CD4-positive, CD25-positive, alpha-beta regulatory T cell (primary cell): Measurements from ENCODE around the gene ST6GAL1. TPM values are rescaled to one million over a fixed set of nuclear protein-coding genes. Genes with fewer than 3 reads are reported as not detected.

ENCODE experiments used
- ATAC-seq, 2 donors: fragments of 150-1000 bp; cut with Tn5 transposase; one replicate each; pipeline ENCODE4 v1.10.0; 2021; ENCODE audit warnings: low read depth in 2 of 2, moderate number of reproducible peaks in 2 of 2, moderate library complexity in 1 of 2
- DNase-seq, 3 donors: peaks; one replicate each; pipeline versions ENCODE4 v3.0.0 to v3.0.0-alpha.2; 2012 to 2022; ENCODE audit warnings: mixed read lengths in 1 of 3
- H3K27ac ChIP-seq: one replicate; pipeline ENCODE4 v1.7.0; 2013; ENCODE audit warnings: mild to moderate bottlenecking, low read length; ENCODE audit not compliant: insufficient read depth, poor library complexity, severe bottlenecking
- H3K27me3 ChIP-seq: one replicate; pipeline ENCODE4 v1.7.0; 2013; ENCODE audit warnings: low read length; ENCODE audit not compliant: control insufficient read depth, insufficient read depth
- H3K36me3 ChIP-seq: one replicate; pipeline ENCODE4 v1.7.0; 2013; ENCODE audit warnings: mild to moderate bottlenecking, low read length, moderate library complexity; ENCODE audit not compliant: control insufficient read depth, insufficient read depth
- H3K4me1 ChIP-seq: 2 replicates; pipeline ENCODE4 v1.7.0; 2013; ENCODE audit warnings: mild to moderate bottlenecking, low read length; ENCODE audit not compliant: insufficient read depth, control insufficient read depth, poor library complexity, severe bottlenecking
- H3K4me3 ChIP-seq: one replicate; pipeline ENCODE4 v1.7.0; 2013; ENCODE audit warnings: low read depth, mild to moderate bottlenecking, low read length, moderate library complexity
- H3K9me3 ChIP-seq, 2 experiments: 1 replicate in 1 of 2; 2 replicates in 1 of 2; pipeline ENCODE4 v1.7.0; 2013; ENCODE audit warnings: low read length in 2 of 2, mild to moderate bottlenecking in 1 of 2, moderate library complexity in 1 of 2; ENCODE audit not compliant: control insufficient read depth in 2 of 2
- H3K27ac Mint-ChIP-seq, 3 donors: one replicate each; pipeline ENCODE4 v1.8.0; 2020 to 2022; ENCODE audit warnings: mild to moderate bottlenecking in 3 of 3, mixed read lengths in 3 of 3, moderate library complexity in 2 of 3
- H3K27me3 Mint-ChIP-seq: one replicate; pipeline ENCODE4 v1.8.0; 2022; ENCODE audit warnings: mild to moderate bottlenecking, mixed read lengths
- H3K36me3 Mint-ChIP-seq: one replicate; pipeline ENCODE4 v1.8.0; 2020; ENCODE audit warnings: mixed read lengths
- H3K4me1 Mint-ChIP-seq, 4 donors: one replicate each; pipeline ENCODE4 v1.8.0; 2020 to 2022; ENCODE audit warnings: mixed read lengths in 4 of 4, mild to moderate bottlenecking in 1 of 4
- H3K4me3 Mint-ChIP-seq, 4 donors: one replicate each; pipeline ENCODE4 v1.8.0; 2020 to 2022; ENCODE audit warnings: mild to moderate bottlenecking in 4 of 4, mixed read lengths in 4 of 4, moderate library complexity in 3 of 4
- H3K9me3 Mint-ChIP-seq, 7 donors: one replicate each; pipeline ENCODE4 v1.8.0; 2020 to 2022; ENCODE audit warnings: mixed read lengths in 7 of 7, mild to moderate bottlenecking in 3 of 7, moderate library complexity in 2 of 7
- polyA plus RNA-seq, 4 donors: library from polyadenylated mRNA; unstranded; fragments of 300-500 nt; fragmentation: Illumina TruSeq; gene quantifications; one replicate each; pipeline ENCODE4 v1.2.3, GENCODE V29; 2021
- total RNA-seq: library from RNA; stranded (reverse); gene quantifications from one replicate; pipeline ENCODE4 v1.2.3, GENCODE V29; 2022

ST6GAL1 gene
- total and polyA plus RNA-seq, 5 donors from 2014 or later: 125 to 184 (median 159) TPM

GRCh38 chr3:187027531-187028278 lies 97.4 kb downstream of the ST6GAL1 start:
- peak overlapping the region; percentile 83 for H3K27ac ChIP-seq
- peaks cover 35 to 85% (median 61%) of the 10 kb centered on the region in 4 donors for H3K4me1 Mint-ChIP-seq
- peaks cover 12% of the 10 kb centered on the region for H3K36me3 ChIP-seq
- H3K27me3 Mint-ChIP-seq: no peaks in the 10 kb centered on the region
- H3K4me3 Mint-ChIP-seq: peak overlapping the region; percentile 87 to 94 (median 90)
- peak overlapping the region; percentile 84 to 99 (median 97) for H3K27ac Mint-ChIP-seq
- peaks cover 48% of the 10 kb centered on the region for H3K36me3 Mint-ChIP-seq
- H3K27me3 ChIP-seq: no peaks in the 10 kb centered on the region
- peaks cover 0 to 6% (median 0%) of the 10 kb centered on the region in 7 donors for H3K9me3 Mint-ChIP-seq
- peak overlapping the region; percentile 90 for H3K4me3 ChIP-seq
- peak; percentile 65 to 96 (median 87) for DNase-seq
- H3K4me1 ChIP-seq: peaks cover 82% of the 10 kb centered on the region
- ATAC-seq: peak; percentile 77 to 81
- H3K9me3 ChIP-seq: no peaks in the 10 kb centered on the region

DNA sequence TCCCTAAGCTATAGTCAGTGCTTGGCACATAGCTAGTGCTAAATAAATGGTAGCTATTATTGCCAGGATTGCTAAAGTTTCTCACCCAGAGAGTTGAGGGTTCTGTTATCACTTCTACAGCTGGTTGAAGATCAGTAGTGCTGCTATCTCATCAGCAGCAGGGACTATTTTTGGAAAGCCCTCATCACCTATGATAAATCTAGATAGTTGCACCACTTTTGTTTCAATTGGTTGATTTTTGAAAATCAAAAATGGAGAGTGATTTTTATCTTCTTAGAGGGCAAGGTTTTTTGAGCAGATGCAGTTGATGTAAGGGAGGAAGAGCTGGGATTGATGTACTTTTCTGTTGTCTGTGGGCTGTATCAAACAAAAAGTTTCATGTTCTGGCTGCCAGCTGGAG lies 101.6 kb downstream of the ST6GAL1 start:
- H3K9me3 Mint-ChIP-seq: peaks cover 0 to 26% (median 6%) of the 10 kb centered on the region in 7 donors
- H3K27me3 ChIP-seq: no peaks in the 10 kb centered on the region
- peaks cover 0 to 13% of the 10 kb centered on the region in 2 experiments for H3K9me3 ChIP-seq
- peak overlapping the region; percentile 47 for H3K27ac ChIP-seq
- peak overlapping the region; percentile 67 for H3K4me3 ChIP-seq
- H3K27ac Mint-ChIP-seq: peak overlapping the region; percentile 17 to 96 (median 67)
- DNase-seq (no peak), ATAC-seq (no peak)
- peaks cover 15% of the 10 kb centered on the region for H3K36me3 ChIP-seq
- no peaks in the 10 kb centered on the region for H3K27me3 Mint-ChIP-seq
- peaks cover 59% of the 10 kb centered on the region for H3K36me3 Mint-ChIP-seq
- peaks cover 45 to 81% (median 52%) of the 10 kb centered on the region in 4 donors for H3K4me1 Mint-ChIP-seq
- H3K4me3 Mint-ChIP-seq: peak overlapping the region; percentile 52 to 94 (median 74)
- peaks cover 63% of the 10 kb centered on the region for H3K4me1 ChIP-seq

GRCh38 chr3:187036394-187036793 lies 106.1 kb downstream of the ST6GAL1 start:
- Mint-ChIP-seq H3K36me3 (peaks cover 61% of the 10 kb centered on the region), H3K4me3 (no peak overlapping the region), H3K27me3 (no peaks in the 10 kb centered on the region), H3K9me3 (peaks cover 0 to 26% (median 6%) of the 10 kb centered on the region in 7 donors), H3K27ac (no peak overlapping the region), H3K4me1 (peaks cover 35 to 76% (median 46%) of the 10 kb centered on the region in 4 donors)
- no peaks in the 10 kb centered on the region for H3K27me3 ChIP-seq
- H3K9me3 ChIP-seq: peaks cover 0 to 13% of the 10 kb centered on the region in 2 experiments
- peaks cover 50% of the 10 kb centered on the region for H3K4me1 ChIP-seq
- DNase-seq: no peak
- no peak overlapping the region for H3K27ac ChIP-seq
- H3K4me3 ChIP-seq: no peak overlapping the region
- H3K36me3 ChIP-seq: peaks cover 28% of the 10 kb centered on the region
- no peak for ATAC-seq

- DNase-seq: peak in 1 of 3 donors; percentile 81
- peak; percentile 13 to 20 for ATAC-seq
- Mint-ChIP-seq H3K4me1 (peaks cover 36 to 80% (median 54%) of the 10 kb centered on the region in 4 donors), H3K27ac (peak overlapping the region; percentile 94 to 99 (median 95)), H3K36me3 (peaks cover 65% of the 10 kb centered on the region), H3K4me3 (peak overlapping the region in 3 of 4 donors; percentile 63 to 89 (median 77)), H3K9me3 (peaks cover 0 to 18% (median 0%) of the 10 kb centered on the region in 7 donors), H3K27me3 (no peaks in the 10 kb centered on the region)
- Histone ChIP-seq H3K4me1 (peaks cover 59% of the 10 kb centered on the region), H3K4me3 (peak overlapping the region; percentile 34), H3K9me3 (peaks cover 0 to 13% of the 10 kb centered on the region in 2 experiments), H3K27me3 (no peaks in the 10 kb centered on the region), H3K36me3 (peaks cover 41% of the 10 kb centered on the region), H3K27ac (peak overlapping the region; percentile 58)
Measured at GRCh38 chr3:187039100-187039722, 108.9 kb downstream of the ST6GAL1 start.

DNA sequence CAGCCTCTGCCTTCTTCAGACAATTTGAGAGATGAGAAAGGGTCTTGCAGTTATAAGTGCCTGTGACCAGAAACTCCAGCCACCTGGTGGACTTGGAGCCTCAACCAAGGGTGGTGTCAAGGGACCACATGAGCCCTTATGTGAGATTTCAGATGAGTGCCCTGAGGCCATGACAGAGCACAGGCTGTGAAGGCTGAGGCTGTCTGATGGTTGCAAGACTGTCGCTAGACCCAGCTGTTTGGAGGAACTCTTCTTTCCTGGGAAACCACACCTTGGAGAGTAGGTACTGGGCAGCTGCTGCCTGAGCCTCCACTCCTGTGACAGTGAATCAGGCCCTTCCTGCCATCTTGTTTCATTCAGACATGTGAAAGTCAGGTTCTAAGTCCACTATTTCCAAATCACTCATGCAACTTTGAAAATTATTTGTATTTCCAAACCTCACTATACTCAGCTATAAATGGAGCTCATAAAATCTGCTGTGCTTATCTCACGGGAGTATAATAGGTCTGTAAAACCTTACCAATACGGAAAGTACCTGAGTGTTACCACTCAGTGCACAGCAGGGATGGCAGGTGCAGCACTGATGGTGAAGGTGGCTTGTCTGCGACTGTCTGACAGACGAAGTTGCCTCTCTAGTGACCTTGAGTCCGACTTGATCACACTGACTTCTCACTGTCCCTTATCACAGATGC lies 109.5 kb downstream of the ST6GAL1 start:
- Histone ChIP-seq H3K4me3 (peak overlapping the region; percentile 34), H3K27me3 (no peaks in the 10 kb centered on the region), H3K27ac (peak overlapping the region; percentile 87), H3K4me1 (peaks cover 66% of the 10 kb centered on the region), H3K9me3 (peaks cover 0 to 12% of the 10 kb centered on the region in 2 experiments), H3K36me3 (peaks cover 45% of the 10 kb centered on the region)
- Mint-ChIP-seq H3K27ac (peak overlapping the region; percentile 94 to 99 (median 95)), H3K4me1 (peaks cover 33 to 79% (median 57%) of the 10 kb centered on the region in 4 donors), H3K4me3 (peak overlapping the region in 3 of 4 donors; percentile 3 to 89 (median 61)), H3K27me3 (no peaks in the 10 kb centered on the region), H3K9me3 (peaks cover 0 to 12% (median 0%) of the 10 kb centered on the region in 7 donors), H3K36me3 (peaks cover 61% of the 10 kb centered on the region)
- ATAC-seq (no peak), DNase-seq (no peak)

DNA sequence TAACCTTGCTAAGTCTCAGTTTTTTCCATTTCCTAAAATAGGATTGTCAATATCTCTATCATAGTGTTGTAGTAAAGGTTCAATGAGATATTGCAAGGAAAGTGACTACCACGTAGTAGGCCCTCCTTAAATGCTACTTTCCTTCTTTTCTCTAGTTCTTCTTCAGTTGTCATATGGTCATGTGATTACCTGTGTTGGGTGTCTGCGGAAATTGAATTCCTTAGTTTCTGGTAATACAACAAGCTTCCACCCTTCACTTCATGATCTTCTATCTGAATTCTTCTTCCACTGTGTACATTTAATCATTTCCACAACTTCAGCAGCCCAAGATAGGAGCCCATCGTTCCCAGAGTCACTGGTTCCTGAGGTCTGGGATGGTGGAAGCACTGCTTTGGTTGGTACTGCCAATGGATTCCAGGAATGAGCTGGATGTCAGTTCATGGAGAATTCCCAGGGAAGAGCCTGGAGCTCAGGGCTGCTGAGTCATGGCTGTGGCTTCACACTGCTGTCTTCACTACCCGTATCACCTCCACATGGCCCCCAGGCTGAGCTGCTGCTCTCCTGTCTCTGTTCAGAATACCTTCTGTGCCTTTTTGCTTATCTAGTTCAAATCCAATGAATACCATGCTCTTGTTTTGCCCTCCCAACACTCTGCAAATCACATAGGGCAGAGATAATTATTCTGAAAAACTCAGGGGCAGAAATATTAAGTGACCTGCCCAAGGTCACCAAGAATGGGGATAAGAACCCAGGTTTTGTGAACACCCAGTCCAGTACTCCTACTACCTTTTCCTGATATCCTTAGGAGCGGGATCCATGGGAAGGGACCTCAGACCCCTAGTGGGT lies 110.4 kb downstream of the ST6GAL1 start:
- Histone ChIP-seq H3K27ac (peak overlapping the region; percentile 87), H3K27me3 (no peaks in the 10 kb centered on the region), H3K4me1 (peaks cover 74% of the 10 kb centered on the region), H3K9me3 (peaks cover 0 to 7% of the 10 kb centered on the region in 2 experiments), H3K36me3 (peaks cover 53% of the 10 kb centered on the region), H3K4me3 (peak overlapping the region; percentile 46)
- DNase-seq (no peak), ATAC-seq (no peak)
- Mint-ChIP-seq H3K4me3 (peak overlapping the region in 3 of 4 donors; percentile 17 to 62 (median 46)), H3K27ac (peak overlapping the region; percentile 94 to 99 (median 95)), H3K27me3 (no peaks in the 10 kb centered on the region), H3K4me1 (peaks cover 33 to 80% (median 64%) of the 10 kb centered on the region in 4 donors), H3K9me3 (peaks cover 0 to 5% (median 0%) of the 10 kb centered on the region in 7 donors), H3K36me3 (peaks cover 63% of the 10 kb centered on the region)
